HUES64 (cell line): ENCODE data around the gene POLH.
"Not testable (repeated sequence)": the region's sequence is repeated elsewhere in the genome, so short reads cannot be mapped to it uniquely, and the experiment has no call there.

Experiments
- H3K27ac ChIP-seq: 2 replicates; pipeline ENCODE4 v1.7.0; 2013; ENCODE audit warnings: low read depth, low read length, inconsistent platforms
- H3K27me3 ChIP-seq: 2 replicates; pipeline ENCODE4 v1.6.1; 2013; ENCODE audit warnings: mild to moderate bottlenecking, low read length; ENCODE audit not compliant: insufficient read depth
- H3K36me3 ChIP-seq: 2 replicates; pipeline ENCODE4 v1.6.1; 2013; ENCODE audit warnings: mild to moderate bottlenecking, low read length; ENCODE audit not compliant: insufficient read depth
- H3K4me1 ChIP-seq: 2 replicates; pipeline ENCODE4 v1.6.1; 2013; ENCODE audit warnings: mild to moderate bottlenecking, low read length, moderate library complexity; ENCODE audit not compliant: insufficient read depth
- H3K4me3 ChIP-seq: 2 replicates; pipeline ENCODE4 v1.5.1; 2013; ENCODE audit warnings: mild to moderate bottlenecking, low read length, moderate library complexity
- H3K9ac ChIP-seq: 2 replicates; pipeline ENCODE4 v1.6.1; 2013; ENCODE audit warnings: mild to moderate bottlenecking, low read depth, low read length
- H3K9me3 ChIP-seq: 2 replicates; pipeline ENCODE4 v1.6.1; 2013; ENCODE audit warnings: low read depth, low read length; ENCODE audit not compliant: insufficient read depth
- WGBS: fragments of 150-250, 120-280 bp; methylation state at CpG from one replicate; pipeline ENCODE4 v1.1.7; 2013; ENCODE audit warnings: missing lambda C conversion rate; 5-methylcytosine and 5-hydroxymethylcytosine counted together

Gene POLH

DNA sequence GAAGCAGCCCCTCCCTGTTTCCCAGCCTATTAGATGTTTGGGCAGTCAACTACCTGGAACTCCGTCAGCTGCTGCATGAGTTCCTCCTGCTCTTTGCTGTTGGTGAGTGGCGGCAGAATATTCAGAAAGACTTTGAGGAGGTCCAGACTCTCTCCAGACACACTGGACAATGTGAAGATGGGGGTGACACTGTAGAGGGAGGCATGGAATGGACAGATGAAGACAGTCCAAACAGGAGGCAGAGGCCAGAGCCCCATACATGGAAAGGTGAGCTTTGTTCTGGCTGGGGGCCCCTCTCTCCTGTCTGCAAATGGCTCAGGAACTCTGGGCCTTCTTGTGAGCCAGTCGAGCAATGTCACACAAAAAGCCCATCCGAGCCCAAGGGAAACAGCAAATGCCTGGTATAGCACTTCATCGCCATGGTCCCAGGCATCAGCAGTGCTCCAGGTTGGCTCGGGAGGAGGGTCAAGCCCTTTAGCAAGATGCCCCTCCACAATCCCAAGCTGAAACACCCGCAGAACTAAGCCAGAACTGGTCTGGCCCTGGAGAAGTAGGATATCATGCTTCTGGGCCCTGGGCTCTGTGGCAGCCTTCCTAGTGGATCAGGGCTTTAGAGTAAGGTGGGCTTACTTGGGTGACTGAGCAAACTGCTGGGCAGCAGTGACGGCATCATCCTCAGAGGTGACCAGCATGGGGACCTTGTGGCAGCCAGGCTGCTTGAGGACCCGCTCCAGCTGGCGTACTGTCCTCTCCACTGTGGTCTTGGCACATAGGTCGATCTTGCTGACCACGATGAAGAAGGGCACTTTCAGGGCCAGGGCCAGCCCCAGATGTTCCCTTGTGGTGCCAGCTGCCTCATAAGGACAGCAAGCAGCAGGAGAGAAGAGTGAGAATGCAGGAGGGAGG is 48.1 kb downstream of the POLH start:
- Histone ChIP-seq H3K27me3 (no peaks in the 10 kb centered on the region), H3K27ac (no peak overlapping the region), H3K9ac (no peak overlapping the region), H3K9me3 (no peaks in the 10 kb centered on the region), H3K4me3 (no peak overlapping the region), H3K4me1 (no peaks in the 10 kb centered on the region), H3K36me3 (peaks cover 82% of the 10 kb centered on the region)
- 94% methylated on average over 12 of the region's 12 CpGs for WGBS

DNA sequence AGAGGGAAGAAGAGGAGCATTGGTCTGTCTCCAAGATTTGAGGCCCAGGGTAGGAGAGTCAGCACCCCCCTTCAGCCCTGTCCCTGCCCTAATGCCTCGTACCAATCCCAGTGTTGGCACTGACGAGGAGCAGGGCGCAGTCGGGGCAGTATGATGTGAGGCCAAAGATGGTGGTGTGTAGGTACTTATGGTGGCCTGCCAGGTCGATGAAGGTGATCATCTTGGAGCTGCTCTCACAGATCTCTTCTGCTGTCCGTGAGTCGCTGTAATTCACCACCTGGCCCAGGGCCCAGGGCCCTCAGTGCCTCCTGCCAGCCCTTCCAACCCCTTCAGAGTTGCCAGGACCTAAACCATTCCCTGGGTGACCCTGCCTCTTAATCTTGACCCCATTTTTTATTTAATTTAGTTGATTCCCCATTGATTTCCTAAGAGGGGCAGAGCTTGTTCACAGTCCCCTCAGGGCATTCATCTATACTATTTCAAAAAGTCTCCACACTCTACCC is 48.9 kb downstream of the POLH start:
- no peak overlapping the region for H3K9ac ChIP-seq
- H3K27me3 ChIP-seq, result no peaks in the 10 kb centered on the region

GRCh38 chr6:43625393-43625992 is 49.5 kb downstream of the POLH start:
- Histone ChIP-seq H3K27me3 (no peaks in the 10 kb centered on the region), H3K9me3 (no peaks in the 10 kb centered on the region), H3K4me1 (no peaks in the 10 kb centered on the region), H3K9ac (no peak overlapping the region), H3K36me3 (peaks cover 69% of the 10 kb centered on the region), H3K27ac (no peak overlapping the region), H3K4me3 (no peak overlapping the region)
- 94% methylated on average over 16 of the region's 16 CpGs for WGBS

More for the DNA sequence above, 48.9 kb downstream of the POLH start:
- 96% methylated on average over 7 of the region's 7 CpGs for WGBS
- no peaks in the 10 kb centered on the region for H3K4me1 ChIP-seq
- no peak overlapping the region for H3K4me3 ChIP-seq
- no peaks in the 10 kb centered on the region for H3K9me3 ChIP-seq
- no peak overlapping the region for H3K27ac ChIP-seq
- peaks cover 75% of the 10 kb centered on the region for H3K36me3 ChIP-seq

DNA sequence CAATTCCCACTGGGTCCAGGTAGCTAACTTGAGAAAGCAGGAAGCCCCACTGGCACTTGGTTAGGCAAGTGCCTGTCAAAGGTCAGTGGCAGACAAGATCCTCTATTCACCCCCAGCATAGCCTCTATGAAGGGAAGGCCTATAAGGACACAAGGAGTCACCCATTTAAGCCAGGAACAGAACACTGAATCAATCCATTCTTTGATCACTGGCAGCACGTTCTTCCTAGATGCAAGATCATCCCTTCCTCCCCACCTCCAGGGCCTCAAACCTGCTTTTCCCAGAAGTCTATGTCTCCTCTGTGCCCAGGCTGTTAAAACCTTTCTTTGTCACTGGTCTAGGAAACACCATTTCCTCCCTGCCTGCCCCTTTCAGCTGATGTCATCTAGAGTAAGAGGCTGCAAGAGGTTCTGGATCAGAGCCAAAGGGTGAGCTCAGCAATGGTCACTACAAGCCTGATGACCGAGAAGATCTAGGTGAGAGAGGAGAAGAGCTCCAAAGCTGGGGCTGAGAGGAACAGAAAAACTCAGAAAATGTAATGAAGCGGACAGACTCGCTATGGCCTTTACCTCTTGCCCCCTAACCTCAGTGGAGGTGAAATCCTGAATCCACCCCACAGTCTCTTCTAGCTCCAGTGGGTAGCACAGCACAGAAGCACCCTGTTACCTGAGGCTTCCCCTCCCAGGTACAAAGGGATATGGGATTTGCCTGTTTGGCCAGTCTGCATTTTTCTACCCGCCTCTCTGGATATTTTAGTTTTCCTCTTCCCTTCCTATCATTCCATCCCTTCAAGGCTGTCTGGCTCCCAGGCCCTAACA is 51.2 kb downstream of the POLH start:
- WGBS, result 94% methylated on average over 5 of the region's 5 CpGs
- H3K27me3 ChIP-seq, result no peaks in the 10 kb centered on the region
- H3K9ac ChIP-seq, result no peak overlapping the region
- no peak overlapping the region for H3K27ac ChIP-seq
- no peak overlapping the region for H3K4me3 ChIP-seq
- peaks cover 52% of the 10 kb centered on the region for H3K36me3 ChIP-seq
- H3K9me3 ChIP-seq, result no peaks in the 10 kb centered on the region
- no peaks in the 10 kb centered on the region for H3K4me1 ChIP-seq

DNA sequence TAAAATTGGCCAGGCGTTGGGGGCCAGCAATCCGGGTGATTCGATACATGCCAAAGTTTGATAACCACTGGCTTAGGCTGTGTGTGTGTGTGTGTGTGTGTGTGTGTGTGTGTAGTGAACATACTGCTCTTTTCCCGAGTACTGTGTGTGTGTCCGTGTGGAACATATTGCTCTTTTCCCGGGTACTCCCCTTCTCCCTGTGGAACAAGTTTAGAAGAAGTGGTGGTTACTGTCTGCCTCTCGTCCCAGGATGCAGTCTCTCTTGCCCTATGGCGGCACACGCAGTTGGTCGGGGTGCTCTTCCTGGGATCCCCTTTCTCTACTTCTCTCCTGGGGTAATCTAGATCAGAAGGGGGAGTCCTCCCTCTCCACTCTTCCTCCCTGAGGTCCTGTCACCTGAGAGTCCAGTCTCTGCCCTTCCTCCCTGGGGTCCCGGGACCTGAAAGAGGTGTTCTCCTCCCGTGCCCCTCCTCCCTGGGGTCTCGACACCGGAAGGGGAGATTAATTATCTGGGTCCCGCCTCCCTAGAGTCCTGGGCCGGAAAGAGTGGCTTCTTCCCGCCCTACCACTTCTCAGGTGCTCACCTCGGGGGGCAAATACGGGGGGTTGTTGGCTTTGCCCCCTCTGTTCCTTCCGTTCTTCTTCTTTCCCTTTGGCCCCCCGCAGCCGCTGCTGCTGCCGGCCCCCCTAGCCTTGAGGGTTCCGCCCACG is 52.6 kb downstream of the POLH start:
- H3K27me3 ChIP-seq, result no peaks in the 10 kb centered on the region
- H3K9me3 ChIP-seq, result no peaks in the 10 kb centered on the region
- peak overlapping the region; percentile 87; the same call in 1 of the 2 replicates for H3K27ac ChIP-seq
- peak overlapping the region; percentile 78 for H3K4me3 ChIP-seq
- H3K9ac ChIP-seq, result peak overlapping the region; percentile 86
- peaks cover 39% of the 10 kb centered on the region for H3K36me3 ChIP-seq
- H3K4me1 ChIP-seq, result no peaks in the 10 kb centered on the region
- WGBS, result 18% methylated on average over 22 of the region's 25 CpGs

- Histone ChIP-seq H3K4me1 (no peaks in the 10 kb centered on the region), H3K27ac (peak within 1 kb of the TSS; percentile 96), H3K36me3 (peaks cover 33% of the 10 kb centered on the region), H3K27me3 (no peaks in the 10 kb centered on the region), H3K9me3 (no peaks in the 10 kb centered on the region), H3K9ac (peak within 1 kb of the TSS; percentile 92), H3K4me3 (peak within 1 kb of the TSS; percentile 78)
- WGBS, result 2% methylated on average over 46 of the region's 46 CpGs
Observed at GRCh38 chr6:43629104-43629504, 53.1 kb downstream of the POLH start, which contains the start of gene GTPBP2. TSS of gene GTPBP2 (minus strand) at chr6:43629264. CDS start at chr6:43629162, 102 bp downstream.

- Histone ChIP-seq H3K9me3 (no peaks in the 10 kb centered on the region), H3K4me1 (no peaks in the 10 kb centered on the region), H3K9ac (peak overlapping the region; percentile 92), H3K27ac (peak overlapping the region; percentile 96), H3K27me3 (no peaks in the 10 kb centered on the region), H3K4me3 (peak overlapping the region; percentile 74), H3K36me3 (peaks cover 27% of the 10 kb centered on the region)
- WGBS, result under 1% methylated on average over 41 of the region's 41 CpGs
Observed at GRCh38 chr6:43629505-43630300, 53.7 kb downstream of the POLH start.

GRCh38 chr6:43630980-43631619 is 55.1 kb downstream of the POLH start:
- Histone ChIP-seq H3K9ac (no peak overlapping the region), H3K4me1 (no peaks in the 10 kb centered on the region), H3K27me3 (no peaks in the 10 kb centered on the region), H3K27ac (no peak overlapping the region), H3K9me3 (no peaks in the 10 kb centered on the region), H3K4me3 (no peak overlapping the region), H3K36me3 (peaks cover 13% of the 10 kb centered on the region)
- 95% methylated on average over 1 of the region's 1 CpG for WGBS

GRCh38 chr6:43633002-43633401 is 57.0 kb downstream of the POLH start:
- H3K27me3 ChIP-seq, H3K27ac ChIP-seq, H3K4me1 ChIP-seq, H3K9me3 ChIP-seq, H3K36me3 ChIP-seq, H3K4me3 ChIP-seq, H3K9ac ChIP-seq: not testable (repeated sequence)
- WGBS, result 90% methylated on average over 7 of the region's 7 CpGs
